Left lobe of liver (tissue), 2 donors: Measurements from ENCODE around the gene MAFF. TPM values are rescaled to one million over a fixed set of nuclear protein-coding genes. Genes with fewer than 3 reads are reported as not detected.

ENCODE experiments used
- ATAC-seq: fragments of 200-7000 bp; cut with Tn5 transposase; one replicate; pipeline ENCODE4 v1.9.1; 2020; ENCODE audit warnings: mild to moderate bottlenecking, moderate library complexity
- DNase-seq: peaks from one replicate; pipeline ENCODE4 v3.0.0-alpha.2; 2020; ENCODE audit warnings: low spot score
- total RNA-seq: library from RNA; stranded (reverse); gene quantifications from one replicate; pipeline ENCODE4 v1.2.1, GENCODE V29; 2021
- donor health status: DM: no; HTN: no; CAD: no; lungs with moderate emphysema.
- donor health status: DM: no; HTN: yes; CAD: no.

MAFF gene
- total RNA-seq, 1 donor from 2014 or later: 2.5 TPM

- ATAC-seq (peak; percentile 58), DNase-seq (peak; percentile 76)
Measured at GRCh38 chr22:38203090-38203810, 1.5 kb downstream of the MAFF start.

GRCh38 chr22:38203855-38204514 is 2.2 kb downstream of the MAFF start:
- ATAC-seq (no peak), DNase-seq (no peak)

DNA sequence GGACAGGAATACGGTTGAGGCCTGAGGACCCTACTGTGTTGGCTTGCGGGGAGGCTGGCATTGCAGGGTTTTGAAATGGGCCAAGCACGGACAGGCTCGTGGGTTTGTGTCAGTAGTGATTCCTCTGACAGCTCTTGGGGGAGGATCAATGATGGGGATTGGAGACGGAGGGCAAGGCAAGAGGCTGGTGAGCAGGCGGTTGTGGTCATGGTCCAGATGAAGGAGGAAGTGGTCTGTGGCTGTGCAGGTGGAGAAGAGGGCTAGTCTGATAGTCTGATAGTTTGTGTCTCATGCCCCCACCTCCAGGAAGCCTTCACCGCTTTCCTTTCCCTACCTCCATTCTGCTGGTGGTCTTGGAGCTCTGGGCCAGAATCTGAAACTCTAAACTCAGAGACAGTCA is 3.0 kb downstream of the MAFF start:
- ATAC-seq: no peak
- no peak for DNase-seq

- DNase-seq (no peak), ATAC-seq (no peak)
Measured at GRCh38 chr22:38205261-38206128, 3.7 kb downstream of the MAFF start.

GRCh38 chr22:38207898-38208432 is 6.2 kb downstream of the MAFF start:
- ATAC-seq (no peak), DNase-seq (no peak)

- ATAC-seq (no peak), DNase-seq (no peak)
Measured at GRCh38 chr22:38208551-38208968, 6.8 kb downstream of the MAFF start.

- no peak for DNase-seq
- no peak for ATAC-seq
Measured at GRCh38 chr22:38211556-38211955, 9.8 kb downstream of the MAFF start.

DNA sequence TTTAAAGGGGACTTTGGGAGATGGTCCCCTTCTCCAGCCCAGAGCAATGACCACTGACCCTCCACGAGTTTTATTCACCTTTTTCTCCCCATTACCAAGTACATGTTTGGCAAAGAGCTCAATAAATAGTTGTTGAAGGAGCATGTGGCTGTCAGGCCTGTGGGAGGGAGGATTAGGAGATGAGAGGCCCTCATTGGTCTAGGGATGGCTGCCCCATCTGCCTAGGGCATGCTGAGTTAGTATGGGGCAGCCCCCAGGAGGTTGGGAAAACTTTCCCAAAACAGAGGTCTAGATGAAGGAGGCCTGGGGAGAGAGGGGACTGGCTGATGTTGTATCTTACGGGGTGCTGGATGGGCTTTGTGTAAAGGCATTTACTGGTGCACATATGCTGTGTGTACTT is 10.6 kb downstream of the MAFF start:
- DNase-seq (no peak), ATAC-seq (no peak)

DNA sequence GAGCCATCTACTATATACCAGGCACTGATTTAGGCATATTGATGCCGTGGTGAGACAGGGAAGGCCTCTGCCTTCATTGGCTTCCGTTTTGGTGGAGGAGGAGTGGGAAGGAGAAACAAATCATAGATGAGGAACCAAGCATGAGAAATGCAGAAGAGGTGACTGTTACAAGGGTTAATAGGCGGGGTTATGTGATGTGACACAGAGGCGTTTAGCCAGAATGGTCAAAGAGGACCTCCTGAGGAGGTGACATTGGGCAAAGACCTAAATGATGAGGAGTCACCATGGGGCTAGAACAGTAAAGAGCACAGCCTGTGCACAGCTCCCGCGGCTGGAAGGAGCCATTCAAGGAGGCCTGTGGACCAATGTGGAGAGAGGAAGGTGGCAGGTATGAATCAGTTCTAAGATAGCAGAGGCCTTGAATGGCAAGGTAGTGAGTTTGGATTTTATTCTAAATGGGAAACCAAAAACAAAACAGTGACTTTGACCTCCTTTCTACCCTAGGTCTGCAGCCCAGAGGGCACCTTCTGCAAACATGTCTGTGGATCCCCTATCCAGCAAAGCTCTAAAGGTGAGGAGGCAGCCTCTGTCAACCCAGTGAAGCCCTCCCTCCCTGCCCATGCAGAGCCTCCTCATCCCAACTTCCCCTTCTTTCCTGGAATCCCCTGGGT is 11.7 kb downstream of the MAFF start:
- ATAC-seq (peak; percentile 33), DNase-seq (no peak)

GRCh38 chr22:38213990-38214301 is 12.2 kb downstream of the MAFF start:
- peak; percentile 80 for DNase-seq
- peak; percentile 73 for ATAC-seq

- DNase-seq: peak; percentile 88
- ATAC-seq: peak; percentile 94
Measured at GRCh38 chr22:38214302-38215056, 12.7 kb downstream of the MAFF start.

DNA sequence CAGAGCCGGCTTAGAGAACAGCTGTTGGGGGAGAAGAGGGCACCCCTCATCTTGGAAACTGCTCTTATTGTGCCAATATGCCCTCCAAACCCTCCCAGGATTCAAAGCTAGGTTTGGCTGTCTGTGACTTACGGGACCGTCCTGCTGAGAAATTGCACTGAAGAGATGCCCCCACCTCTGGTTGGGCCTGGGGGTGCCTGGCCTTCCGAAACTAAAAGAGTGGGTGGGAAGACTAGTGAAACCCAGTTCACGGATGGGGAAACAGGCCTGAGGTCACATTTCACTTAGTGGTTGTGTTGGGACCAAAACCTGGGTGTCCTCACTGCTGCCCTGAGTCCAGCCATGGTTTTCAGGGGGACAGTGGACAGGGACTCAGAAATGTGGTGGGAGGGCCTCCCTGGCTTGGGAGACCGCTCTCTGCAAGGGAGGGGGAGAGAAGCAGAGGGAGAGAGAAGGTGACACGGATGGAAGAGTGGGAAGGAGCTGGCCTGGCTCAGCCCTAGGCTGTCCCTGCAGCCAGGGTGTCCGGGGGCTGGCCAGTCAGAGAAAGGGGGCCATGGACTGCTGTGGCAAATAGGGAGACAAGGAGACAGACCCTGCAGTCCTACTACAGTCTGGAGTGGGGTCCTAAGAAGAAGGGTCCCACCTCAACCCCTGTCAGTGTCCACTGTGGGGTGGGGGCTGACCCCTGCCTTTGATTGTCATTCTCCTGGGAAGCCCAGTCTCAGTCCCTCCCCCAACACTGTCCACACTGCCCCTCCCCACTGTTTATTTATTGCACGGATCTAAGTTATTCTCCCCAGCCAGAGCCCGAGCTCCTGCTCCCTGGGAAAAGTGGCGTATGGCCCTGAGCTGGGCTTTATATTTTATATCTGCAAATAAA is 13.6 kb downstream of the MAFF start:
- ATAC-seq (no peak), DNase-seq (no peak)

- ATAC-seq (peak; percentile 8), DNase-seq (no peak)
Measured at GRCh38 chr22:38218661-38219622, 17.1 kb downstream of the MAFF start.

DNA sequence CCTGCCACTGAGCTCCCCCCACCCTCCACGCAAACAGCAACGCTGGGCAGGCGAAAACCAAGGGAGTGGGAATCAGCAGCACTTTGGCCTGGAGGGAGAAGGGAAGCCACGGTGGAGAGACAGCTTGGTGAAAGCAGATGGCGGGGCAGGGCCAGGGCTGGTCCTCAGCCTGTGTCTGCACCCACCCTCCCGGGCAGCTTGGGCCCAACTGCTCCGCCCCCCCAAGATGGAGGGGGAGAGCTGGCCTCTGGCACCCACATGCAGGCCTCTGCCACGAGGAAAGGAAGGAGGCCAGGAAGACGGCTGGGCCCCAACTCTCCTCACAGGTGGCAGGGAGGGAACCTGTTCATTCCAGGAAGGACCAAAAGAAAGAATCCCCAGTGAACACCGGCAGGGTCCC is 17.8 kb downstream of the MAFF start:
- ATAC-seq (no peak), DNase-seq (no peak)

DNA sequence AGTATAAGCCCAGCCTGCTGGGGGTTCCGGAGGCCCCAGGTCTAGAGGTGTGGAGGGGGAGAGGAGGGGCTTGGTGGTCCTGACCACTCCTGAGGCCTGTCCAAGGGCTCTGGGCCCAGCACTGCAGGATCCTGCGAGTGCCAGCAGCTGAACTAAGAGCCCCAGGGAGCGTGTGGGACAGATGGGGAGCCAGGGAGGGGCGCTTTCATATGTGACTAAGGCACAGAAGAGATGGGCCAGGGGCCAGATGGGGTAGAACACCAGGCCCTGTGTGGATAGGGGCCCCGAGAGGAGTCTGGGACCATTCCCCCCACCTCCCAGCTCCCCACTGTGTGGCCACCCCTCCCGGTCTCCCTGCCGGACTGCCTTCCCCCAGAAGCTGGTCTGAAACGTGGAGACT is 18.4 kb downstream of the MAFF start:
- DNase-seq (no peak), ATAC-seq (no peak)

DNA sequence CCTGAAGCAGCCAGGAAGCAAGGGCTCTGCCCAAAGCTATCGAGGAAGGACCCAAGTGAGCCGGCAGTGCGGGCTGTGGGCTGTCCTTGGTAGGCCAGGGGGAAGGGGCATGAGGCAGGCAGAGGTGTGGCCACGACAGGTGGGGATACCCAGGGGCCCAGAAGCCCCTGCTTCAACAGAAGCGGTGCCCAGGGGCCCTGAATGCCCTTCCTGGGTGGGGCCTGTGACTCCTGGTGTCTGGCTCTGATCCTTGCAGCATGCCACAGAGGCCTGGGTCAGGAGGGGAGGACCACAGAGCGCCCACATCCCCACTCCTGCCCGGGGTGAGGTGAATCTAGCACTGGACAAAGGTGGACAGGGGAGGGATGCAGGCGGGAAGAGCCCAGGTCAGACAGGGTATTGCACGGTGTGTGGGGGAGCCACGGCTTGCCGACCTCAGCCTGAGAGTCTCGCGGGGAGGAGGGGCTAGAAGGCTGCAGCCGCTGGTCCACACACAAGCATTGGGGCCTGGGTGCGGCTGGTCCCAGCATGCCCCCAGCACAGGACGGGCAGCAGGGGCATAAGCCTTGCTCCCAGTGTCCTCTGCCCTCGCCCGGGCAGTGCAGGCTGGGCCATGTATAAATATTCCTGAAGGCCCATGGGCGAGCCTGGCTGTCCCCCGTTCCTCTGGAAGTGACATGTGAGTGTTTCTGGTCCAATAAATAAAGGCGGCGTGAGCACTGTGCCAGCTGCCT is 19.0 kb downstream of the MAFF start:
- ATAC-seq: no peak

GRCh38 chr22:38221407-38221806 is 19.6 kb downstream of the MAFF start:
- DNase-seq: no peak
- ATAC-seq: no peak

More for the DNA sequence above, 19.0 kb downstream of the MAFF start:
- no peak for DNase-seq
